OCI-M2 (cell line): ENCODE results near the gene GREB1.

Source experiments
- DNase-seq: peaks from one replicate; lab custom pipeline; 2025; ENCODE audit not compliant: unreplicated experiment; lab: John Stamatoyannopoulos, UW

Gene GREB1

GRCh38 chr2:11679016-11679415, 145.2 kb downstream of the GREB1 start:
- DNase-seq, result no peak

- DNase-seq, result no peak
These were observed 145.8 kb downstream of the GREB1 start for GRCh38 chr2:11679486-11680181.

- DNase-seq, result no peak
These were observed 146.5 kb downstream of the GREB1 start for GRCh38 chr2:11680182-11680900.

GRCh38 chr2:11680901-11681721, 147.3 kb downstream of the GREB1 start:
- no peak for DNase-seq

- DNase-seq, result no peak
These were observed 148.1 kb downstream of the GREB1 start for GRCh38 chr2:11681722-11682589.

GRCh38 chr2:11682590-11682915, 148.7 kb downstream of the GREB1 start:
- DNase-seq, result no peak

- no peak for DNase-seq
These were observed 149.6 kb downstream of the GREB1 start for GRCh38 chr2:11683476-11683875.

GRCh38 chr2:11683966-11684365, 150.1 kb downstream of the GREB1 start:
- no peak for DNase-seq

GRCh38 chr2:11684894-11685460, 151.1 kb downstream of the GREB1 start:
- no peak for DNase-seq

GRCh38 chr2:11685906-11686470, 152.1 kb downstream of the GREB1 start:
- no peak for DNase-seq

- no peak for DNase-seq
These were observed 153.9 kb downstream of the GREB1 start for GRCh38 chr2:11687736-11688135.

- DNase-seq, result peak; percentile 61
These were observed 154.6 kb downstream of the GREB1 start for GRCh38 chr2:11688222-11689069.

GRCh38 chr2:11691076-11691660, 157.3 kb downstream of the GREB1 start:
- DNase-seq, result no peak
